Measurements from ENCODE around the gene DOCK9.
"Not testable (repeated sequence)": the region's sequence is repeated elsewhere in the genome, so short reads cannot be mapped to it uniquely, and the experiment has no call there.

DOCK9 gene

DNA sequence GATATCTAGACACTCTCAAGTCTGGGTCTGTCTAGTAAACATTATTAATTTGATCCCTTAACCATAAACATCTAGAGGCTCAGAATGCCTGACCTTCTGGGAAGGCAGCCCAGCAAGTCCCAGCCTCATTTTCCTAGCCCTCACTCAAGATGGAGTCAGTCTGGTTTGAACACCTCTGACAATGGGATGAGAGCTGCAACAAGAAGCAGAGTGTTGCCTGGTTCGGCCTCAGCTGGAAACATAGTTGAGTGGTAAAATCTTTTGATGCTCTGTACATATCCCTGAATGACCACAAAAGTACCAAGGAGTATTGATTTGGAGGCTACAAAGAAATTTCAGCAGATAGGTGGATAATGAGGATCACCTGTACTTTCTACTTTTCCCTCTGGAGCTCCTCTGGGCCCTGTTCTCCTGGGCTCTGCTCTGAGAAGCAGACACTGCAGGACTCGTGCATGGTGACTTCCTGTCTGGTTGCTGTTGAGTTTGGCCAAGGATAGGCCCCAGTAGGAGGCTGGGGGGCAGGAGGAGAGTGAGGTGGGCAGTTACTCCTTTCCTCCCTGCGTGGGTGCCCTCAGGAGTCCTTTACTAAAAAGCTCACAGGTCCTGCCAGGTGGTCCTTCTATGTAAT, 157.0 kb downstream of the DOCK9 start:
- DNase-seq, result no peak

DNA sequence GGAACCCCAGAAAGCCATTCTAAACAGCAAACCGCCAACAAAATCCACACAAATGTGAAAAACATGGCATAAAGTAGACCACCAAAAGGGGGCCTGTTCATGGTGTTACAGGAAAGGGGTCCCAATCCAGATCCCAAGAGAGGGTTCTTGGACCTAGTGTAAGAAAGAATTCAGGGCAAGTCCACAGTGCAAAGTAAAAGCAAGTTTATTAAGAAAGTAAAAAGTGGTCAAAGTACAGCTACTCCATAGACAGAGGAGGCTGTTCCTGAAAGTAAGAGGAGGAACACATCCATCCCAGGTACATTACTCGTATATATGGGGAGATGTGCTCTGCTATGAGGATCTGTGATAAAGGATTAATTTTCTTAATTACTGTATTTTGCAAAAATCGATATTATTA, 157.6 kb downstream of the DOCK9 start:
- DNase-seq, result no peak

- DNase-seq, result no peak
Measured at GRCh38 chr13:98819382-98820010, 158.4 kb downstream of the DOCK9 start.

DNA sequence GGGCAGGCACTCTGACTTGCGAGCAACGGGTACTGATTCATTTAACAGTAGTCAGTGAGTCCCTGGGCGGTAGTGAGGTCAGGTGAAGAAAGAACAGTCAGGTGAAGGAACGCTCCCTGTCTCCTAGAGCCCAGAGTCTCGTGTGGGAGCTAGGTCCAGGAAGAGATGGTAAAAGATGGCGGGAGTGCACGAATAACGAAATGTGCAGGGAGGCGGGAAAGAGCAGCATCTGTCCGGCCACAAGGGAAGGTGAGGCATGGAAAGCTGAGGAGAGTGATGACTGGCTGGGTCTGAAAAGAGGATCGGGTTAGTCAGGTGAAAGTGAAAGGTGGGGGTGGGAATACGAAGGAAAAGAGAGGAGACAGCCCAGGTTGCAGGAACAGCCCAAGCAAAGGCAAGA, 161.5 kb downstream of the DOCK9 start:
- DNase-seq, result no peak

- no peak for DNase-seq
Measured at GRCh38 chr13:98813993-98814392, 163.9 kb downstream of the DOCK9 start.

GRCh38 chr13:98812186-98812790, 165.6 kb downstream of the DOCK9 start:
- DNase-seq, result not testable (repeated sequence)

DNA sequence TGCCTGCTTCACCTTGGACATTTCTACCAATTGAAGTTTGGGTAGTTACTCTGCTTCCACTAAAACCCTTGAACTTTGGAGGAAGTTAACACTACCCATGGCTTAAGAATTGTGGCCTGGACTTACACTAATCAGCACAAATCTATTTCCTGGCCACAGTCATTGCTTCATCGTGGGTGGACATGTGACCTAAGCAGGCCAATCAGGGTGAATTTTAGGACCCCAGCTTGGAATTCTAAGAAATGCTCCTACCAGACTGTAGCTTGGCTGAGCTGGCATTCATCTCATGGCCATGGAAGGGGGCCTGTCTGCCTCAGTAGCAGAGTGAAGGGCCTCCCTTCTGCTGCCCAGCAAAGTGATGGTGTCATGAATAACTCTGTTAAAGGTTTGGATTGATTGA, 167.1 kb downstream of the DOCK9 start:
- no peak for DNase-seq

- no peak for DNase-seq
Measured at GRCh38 chr13:98809345-98809777, 168.5 kb downstream of the DOCK9 start.

- DNase-seq, result no peak
Measured at GRCh38 chr13:98807774-98808173, 170.1 kb downstream of the DOCK9 start.

- no peak for DNase-seq
Measured at GRCh38 chr13:98804336-98804855, 173.5 kb downstream of the DOCK9 start.

GRCh38 chr13:98803921-98804320, 173.9 kb downstream of the DOCK9 start:
- no peak for DNase-seq

DNA sequence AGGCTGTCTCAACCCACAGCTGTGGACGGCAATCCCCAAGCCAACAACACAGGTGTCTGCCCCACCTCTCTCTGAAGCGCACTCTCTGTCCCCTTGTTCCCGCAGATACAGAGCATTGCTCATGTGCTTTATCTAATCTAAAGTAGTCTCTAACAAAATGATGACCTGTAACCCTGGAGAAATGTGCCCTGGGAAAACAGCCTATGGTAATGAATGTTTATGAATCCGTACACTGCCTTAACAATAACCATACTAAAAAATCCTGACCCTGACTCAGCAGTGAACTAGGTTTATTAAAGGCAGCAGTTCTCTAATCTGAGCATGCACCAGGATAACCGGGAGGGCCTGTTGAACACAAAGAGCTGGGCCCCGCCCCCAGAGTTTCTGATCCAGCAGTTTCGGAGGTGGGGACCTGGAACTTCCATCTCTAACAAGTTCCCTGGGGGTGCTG, 174.7 kb downstream of the DOCK9 start:
- DNase-seq, result no peak

- DNase-seq, result no peak
Measured at GRCh38 chr13:98802559-98802958, 175.3 kb downstream of the DOCK9 start.

- no peak for DNase-seq
Measured at GRCh38 chr13:98801626-98802418, 176.0 kb downstream of the DOCK9 start.

GRCh38 chr13:98800078-98800477, 177.8 kb downstream of the DOCK9 start:
- no peak for DNase-seq

GRCh38 chr13:98798849-98799645, 178.8 kb downstream of the DOCK9 start:
- no peak for DNase-seq

DNA sequence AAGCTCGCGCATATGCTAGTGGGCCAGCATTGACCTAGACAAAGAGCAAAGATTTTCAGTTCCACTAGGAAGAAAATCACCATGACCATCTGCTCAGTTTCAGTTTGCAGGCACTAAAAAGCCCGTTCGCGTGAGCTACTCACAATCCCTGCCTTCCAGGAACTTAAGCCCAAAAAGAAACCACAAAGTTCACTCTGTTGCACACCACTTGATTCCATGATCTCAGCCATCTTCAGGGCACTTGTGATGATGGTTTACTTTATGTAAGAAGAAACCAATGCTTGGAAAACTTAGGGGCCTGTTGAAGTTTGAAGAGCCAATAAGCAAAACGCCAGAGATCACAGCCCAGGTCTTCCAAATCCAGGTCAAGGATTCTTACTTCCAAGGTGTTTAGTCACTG, 180.4 kb downstream of the DOCK9 start:
- DNase-seq, result no peak

DNA sequence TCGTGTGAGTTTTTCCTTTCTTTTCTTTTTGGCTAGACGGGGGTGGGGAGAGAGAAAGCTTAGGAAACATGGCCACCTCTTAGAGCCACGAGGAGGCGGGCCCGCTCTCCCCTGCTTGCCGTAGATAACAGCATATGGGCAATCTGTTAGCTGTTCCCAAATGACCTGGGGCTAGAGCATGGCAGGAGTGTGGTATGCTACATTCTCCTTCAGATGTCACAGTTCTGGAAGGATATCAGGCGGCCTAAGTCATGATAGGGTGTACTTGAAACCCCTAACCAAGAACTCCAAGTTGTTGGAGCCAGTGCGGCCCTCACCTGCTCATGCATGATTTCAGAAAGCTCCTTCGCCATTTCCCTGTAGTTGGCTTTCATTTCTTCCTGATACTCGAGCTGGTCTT, 181.1 kb downstream of the DOCK9 start:
- DNase-seq, result no peak

- DNase-seq, result no peak
Measured at GRCh38 chr13:98796191-98796590, 181.7 kb downstream of the DOCK9 start.

DNA sequence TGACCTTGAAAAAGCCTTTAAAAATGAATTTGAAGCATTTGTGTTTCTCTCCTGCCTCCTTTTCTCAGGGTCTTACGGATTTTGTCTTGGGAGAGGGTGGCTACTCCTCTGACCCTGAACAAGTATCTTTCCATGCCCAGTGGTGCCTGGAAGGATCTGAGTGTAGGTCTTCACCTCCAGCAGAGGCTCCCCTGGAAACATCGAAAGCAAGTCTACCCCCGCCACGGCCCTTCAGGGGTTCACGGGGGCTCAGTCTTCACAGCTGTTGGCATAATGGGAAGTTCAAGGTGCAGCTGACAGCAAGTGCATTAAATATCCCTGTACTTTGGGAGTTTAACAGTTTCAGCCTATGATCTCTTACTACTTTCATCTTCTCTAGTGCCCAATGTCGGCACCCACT, 182.6 kb downstream of the DOCK9 start:
- DNase-seq, result no peak

GRCh38 chr13:98794498-98794897, 183.4 kb downstream of the DOCK9 start:
- no peak for DNase-seq

GRCh38 chr13:98792785-98793495, 184.9 kb downstream of the DOCK9 start:
- DNase-seq, result no peak

All from SIG-M5 (cell line).